ENCODE results near the gene CCDC141.

The CCDC141 gene

DNA sequence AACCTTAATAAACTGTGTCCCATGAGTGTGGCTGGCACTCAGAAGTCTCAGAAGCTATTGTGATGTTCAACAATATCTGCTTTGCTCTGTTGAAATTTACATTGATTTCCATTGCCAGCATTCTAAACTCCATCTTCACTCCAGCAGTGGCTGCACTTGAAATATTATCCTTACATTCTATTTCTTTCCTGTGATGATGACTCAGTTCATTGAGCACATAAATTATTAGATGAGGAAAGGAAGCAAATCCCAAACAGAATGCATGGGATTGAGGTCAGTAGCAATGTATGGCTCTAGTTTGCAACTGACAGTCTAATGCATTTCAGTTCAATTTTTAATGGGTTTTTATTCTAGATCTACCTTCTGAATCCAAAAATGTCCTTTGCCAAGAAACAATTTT, 150.3 kb downstream of the CCDC141 start:
- no peak for DNase-seq

DNA sequence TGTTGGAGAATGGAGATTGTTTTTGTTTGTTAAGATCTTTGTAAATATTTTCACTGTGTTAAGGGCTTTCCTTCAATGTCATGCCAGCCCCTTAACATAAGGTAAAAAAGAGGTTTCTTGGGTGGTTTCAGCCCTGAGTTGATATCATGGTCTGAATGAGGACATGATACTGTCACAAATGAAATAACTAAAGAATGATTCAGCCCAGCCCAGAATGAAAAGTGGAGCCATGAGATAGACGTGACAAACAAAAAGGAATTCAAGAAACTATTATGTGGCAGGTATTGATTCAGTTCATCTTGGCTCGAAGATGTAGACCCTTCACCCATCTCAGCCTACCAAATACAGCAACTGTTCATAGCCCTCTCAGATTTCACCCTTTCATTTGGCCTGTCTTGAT, 154.1 kb downstream of the CCDC141 start:
- no peak for DNase-seq

DNA sequence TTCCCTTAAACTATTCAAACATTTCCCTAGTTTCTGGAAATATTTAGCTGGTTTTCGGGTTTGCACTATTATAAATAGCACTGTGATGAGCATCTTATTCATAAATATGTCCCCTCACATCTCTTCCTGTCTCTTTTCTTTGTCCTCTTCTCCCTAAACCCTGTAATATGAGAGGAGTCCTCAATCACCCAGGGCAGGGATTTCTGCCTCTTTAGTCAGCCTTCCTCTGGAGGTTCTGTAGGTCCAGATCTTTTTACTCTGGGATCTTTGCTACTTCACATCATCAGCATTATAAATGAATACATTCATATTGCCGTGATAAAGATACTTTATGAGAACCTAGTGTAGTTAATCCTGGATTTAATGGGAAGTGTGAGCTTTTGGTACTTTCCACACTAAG, 154.8 kb downstream of the CCDC141 start:
- no peak for DNase-seq

DNA sequence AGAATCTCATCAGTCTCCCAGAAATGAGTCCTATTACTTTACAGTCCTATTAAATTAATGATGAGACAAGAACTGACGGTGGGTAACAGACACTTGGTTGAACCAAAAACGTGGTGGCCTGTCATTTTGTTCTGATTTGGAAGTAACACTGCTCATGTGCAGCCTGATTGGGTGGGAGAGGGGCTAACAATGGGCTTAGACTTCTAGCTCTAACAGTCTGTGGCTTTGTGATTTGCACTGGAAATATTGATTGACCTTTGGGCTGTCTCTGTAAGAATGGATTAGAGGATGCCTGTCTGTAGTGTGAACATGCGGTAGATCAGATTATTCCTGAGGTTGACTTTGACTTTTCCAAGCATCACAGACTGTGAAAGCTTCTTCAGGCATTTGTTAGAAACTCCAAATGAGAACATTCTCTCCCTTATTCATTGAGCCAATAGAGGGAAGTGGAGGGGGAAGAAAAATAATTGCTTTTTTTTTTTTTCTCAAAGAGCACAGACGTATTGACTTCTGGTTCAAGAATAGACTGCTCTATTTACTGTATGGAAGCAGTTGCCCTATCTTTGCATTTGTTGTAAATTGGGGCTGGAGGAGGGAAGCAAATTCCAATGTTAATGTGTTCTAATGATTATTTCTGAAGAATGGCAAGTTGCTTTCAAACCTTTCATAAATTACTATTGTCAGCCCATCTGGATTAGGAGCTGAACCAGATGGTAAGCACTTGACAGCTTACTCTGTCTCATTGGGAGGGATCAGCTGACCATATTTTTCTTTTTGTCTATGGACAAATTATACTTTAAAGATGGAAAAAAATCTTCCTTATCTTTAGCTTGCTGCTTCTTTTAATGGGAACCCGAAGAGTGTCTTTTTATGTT, 156.9 kb downstream of the CCDC141 start:
- no peak for DNase-seq

DNA sequence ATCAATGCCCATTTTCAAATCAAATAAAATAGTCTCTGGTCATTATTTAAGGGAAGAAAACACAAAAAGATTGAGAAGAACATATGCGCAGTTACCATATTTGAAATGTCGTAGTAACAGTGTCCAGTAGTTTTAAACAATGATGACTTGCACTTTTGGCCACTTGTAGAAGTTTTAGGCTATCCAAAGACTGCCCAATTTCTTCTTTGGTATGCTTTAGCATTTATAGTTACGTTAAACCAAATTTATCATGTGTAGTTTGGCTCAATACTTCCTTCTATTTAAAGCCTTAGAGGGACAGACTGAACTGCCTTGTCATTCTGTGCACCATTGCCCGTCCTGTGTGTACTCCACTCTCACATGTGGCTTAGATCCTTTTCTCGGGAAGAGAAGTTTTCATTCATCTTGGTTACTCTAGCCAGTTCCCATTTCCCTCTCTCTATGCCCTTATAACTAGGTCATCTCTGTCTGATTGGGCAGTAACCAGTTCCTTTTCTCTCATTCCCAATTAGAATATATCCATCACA, 157.9 kb downstream of the CCDC141 start:
- DNase-seq, result no peak

DNA sequence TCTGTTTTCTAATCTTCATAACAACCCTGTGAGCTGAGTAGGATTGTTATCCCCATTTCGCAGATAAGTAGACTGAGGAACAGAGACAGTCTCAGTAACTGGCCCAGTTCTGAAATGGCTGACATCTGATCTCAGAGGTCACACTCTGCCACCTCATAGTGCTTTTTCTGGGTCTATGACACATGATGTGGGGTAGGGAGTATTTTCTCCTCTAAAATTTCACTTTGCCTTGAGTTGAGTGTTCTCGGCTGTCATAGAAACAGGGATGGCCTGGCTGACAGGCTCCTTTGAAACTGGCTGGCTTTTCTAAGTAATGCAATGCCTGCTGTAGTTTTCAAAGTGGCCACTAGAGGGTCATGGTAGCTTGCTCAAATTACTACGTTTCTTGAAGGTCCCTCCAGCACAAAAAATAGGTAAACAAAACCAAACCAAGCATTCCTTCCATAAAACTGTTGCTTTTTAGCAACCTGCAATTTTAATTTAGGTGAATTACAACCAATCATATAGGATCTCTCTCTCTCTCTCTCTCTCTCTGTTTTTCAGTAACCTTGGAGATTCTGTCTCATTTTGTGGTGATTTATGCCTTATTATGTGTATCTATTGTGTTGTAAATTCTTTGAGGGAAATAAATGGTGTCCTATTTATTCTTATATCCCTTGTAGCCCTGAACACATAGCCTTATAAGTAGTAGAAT, 158.5 kb downstream of the CCDC141 start:
- peak; percentile 55 for DNase-seq

DNA sequence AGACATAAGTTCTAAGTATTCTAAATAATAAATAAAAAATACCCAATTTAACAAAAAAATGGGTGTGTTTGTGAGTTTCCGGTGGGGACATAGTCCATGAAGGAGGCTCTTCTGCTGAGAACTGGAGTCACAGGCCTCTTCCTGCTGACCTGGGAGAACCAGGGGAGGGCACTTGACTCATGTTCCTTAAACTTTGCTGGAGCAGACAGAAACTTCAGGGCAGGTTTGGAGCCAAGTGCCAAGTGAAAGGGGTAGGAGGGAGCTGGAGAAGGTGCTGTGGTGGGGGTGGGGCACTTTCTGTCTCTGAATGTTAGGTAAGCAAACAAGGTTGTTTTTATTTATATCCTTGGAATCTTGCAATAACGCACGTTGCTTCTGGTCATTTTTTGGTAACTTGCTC, 163.9 kb downstream of the CCDC141 start:
- DNase-seq, result no peak

DNA sequence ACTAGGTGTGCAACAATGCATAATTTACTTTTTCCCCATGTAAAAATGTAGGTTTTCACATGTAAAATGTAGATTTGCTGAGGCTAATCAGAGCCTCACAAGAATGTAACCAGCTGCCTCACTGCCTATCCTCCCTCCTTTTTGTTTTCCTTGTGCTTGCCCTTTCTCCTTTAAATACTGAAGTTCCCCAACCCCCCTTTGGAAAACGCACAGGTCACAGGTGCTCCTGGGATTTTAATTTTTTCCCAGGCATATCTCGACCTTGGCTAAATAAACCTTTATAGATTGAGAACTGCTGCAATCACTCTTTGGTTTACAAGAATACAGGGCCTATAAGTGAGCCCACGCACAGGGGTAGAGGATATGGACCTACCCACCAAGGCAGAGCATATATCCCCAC, 165.5 kb downstream of the CCDC141 start:
- no peak for DNase-seq

DNA sequence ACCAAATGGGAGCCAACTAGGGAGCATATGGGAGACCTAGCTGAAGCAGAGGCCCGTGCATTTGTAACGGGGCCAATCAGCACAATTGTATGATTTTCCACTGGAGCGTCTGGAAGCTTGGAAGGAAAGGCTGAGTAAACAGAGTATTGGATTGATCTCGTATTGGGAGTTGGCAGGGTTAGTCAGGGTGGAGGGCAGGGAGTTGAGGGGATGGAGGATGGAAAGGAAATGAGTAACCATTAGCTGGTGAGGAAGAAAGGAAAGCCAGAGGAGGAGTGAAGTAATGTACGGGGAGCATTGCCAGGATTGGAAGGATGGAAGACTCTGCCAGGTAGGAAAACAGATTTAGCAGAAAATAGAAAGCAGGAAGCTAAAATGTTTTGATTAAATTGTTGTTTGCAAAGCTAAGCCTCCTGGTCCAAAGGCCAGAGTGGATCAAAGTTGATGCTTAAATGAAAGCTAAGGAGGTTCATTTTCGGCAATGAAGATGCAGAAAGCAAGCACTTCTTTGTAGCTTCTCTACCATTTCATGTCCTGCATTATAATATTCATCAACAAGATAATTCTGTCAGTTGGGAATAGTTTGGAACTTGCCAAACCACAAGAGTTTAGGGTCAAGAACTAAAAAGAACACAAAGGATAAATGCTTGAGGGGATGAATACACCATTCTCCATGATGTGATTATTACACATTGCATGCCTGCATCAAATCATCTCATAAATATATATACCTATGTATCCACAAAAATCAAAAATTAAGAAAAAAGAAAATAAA, 167.1 kb downstream of the CCDC141 start:
- DNase-seq, result no peak

DNA sequence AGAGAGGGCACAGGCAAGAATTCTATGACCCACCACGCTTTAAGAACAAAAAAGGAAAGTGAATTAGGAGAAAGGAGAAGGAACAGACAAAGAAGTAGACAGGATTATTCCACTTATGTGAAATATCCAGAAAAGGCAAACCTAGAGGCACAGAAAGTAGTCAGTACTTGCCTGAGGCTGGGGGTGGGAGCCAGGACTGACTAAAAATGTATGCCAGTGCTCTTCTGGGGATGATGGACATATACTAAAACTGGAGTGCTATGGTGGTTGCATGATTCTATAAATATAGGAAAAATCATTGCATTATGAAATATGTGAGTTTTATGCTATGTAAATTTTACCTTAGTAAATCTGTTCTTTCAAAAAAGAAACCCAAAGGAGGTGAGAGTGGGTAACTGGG, 168.9 kb downstream of the CCDC141 start:
- DNase-seq, result no peak

DNA sequence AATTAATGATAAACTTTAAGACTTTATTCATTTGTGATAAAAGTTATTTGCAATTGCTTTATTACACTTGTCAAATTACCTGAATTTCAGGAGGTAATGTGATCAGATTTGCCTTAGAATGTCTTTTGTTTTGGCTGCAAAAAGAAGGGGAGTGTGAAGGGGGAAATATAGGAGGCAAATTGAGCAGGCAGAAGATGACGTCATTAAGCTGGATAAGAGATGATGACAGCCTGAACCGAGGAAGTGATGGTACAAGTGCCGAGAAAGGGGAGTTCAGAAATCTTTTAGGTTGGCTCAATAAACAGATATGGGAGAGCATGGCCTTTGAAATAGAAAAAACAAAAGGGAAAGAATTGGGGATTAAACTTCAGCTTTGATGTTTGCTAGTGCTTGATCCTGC, 169.7 kb downstream of the CCDC141 start:
- no peak for DNase-seq

DNA sequence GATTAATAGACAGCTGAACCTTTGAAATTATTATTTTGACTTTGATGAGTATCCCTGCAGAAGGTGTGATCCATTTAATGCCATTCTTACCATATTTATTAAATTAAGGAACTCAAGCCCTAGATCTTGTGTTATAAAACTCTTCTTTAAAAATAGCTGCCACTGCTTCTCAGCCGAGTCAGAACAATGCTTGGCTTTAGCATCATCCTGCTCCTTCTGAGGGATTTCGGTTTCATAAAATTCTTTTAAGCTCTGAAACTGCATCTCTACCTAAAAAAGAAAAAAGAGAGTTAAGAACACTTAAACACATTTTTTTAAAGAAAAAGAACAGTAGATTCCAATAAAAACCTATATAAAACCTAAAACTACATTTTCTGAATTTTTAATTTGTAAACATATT, 172.1 kb downstream of the CCDC141 start:
- DNase-seq, result no peak

DNA sequence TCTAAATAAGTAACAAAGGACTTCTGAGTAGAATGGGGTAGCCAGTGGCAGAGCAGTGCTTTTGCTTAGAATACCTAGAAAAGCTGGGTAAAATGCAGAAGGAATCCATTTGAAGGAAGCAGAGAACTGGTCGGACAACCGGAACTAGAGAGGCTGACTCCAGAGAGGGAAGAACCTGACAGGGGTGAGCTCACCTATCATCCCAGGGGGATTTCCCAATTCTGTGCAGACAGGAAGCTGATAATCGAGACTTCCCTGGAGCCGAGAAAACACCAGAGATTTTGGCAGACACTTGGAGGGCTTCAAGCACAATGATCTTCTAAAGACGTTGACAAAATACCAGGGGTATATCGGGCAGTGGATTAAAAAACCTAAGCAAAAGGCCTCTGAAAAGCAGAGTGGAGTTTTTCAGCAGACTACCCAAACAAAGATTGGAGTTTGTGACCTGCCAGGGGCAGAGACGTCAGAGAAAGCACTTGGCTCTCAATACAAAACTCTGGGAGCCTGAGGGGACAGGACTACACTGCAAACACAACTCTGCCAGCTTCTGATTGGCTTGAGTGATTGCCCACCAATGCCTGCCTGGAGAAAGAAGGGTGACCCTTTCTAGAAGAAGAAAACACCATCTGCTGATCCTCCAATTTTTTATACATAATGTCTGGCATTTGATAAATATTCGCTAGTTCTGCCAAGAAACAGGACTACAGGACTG, 175.3 kb downstream of the CCDC141 start:
- DNase-seq, result no peak

DNA sequence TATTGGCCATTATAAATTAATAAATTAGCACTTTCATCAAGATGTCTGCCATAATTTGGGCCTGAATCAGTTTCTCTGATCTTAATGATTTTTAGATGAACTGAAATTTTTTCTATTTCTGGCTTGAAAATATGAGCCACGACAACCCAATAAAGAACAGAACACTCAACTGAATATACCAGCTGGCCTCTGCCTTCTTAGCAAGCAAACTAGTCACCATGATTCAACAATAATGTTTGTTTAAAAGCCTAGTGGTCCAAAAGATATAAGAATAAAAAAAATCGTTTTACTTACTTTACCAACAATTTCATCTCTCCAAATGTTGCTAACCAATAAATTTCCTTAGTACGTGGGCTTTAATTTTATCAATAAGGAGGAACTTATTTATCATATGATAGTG, 176.0 kb downstream of the CCDC141 start:
- no peak for DNase-seq

DNA sequence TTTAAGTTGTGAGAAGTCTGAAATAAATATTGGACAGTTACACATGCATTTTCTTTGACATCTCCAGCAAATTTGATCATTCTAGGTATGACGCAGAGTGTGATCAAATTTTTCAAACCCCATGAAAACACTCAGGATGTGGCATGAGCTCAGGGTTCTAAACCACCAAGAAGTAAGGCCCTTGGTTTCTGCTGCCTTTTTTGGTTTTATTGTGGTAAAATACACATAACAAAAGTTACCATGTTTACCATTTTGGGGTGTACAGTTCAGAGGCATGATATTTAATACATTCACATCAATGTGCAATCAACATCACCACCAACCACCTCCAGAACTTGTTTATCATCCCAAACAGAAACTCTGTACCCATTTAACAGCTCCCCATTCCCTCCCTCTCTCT, 178.4 kb downstream of the CCDC141 start:
- no peak for DNase-seq

DNA sequence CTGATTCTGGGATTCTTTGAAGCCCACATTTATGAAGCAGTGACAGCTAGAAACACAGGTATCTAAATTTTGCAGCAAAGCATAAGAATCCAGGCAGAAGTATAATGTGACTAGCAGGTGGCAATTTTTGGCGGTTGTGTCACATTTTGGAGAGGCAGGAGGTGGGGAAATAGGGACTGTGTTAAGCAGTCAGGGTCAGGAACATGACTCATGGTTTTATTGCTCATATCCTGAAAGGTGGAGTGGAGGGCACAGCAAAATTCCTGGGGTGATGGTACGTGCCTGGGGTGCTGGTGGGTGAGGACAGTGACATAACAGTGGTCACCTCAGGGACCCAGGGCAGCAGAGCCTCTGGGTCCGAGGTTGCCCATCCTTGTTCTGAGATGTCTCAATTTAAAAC, 179.2 kb downstream of the CCDC141 start:
- DNase-seq, result no peak

DNA sequence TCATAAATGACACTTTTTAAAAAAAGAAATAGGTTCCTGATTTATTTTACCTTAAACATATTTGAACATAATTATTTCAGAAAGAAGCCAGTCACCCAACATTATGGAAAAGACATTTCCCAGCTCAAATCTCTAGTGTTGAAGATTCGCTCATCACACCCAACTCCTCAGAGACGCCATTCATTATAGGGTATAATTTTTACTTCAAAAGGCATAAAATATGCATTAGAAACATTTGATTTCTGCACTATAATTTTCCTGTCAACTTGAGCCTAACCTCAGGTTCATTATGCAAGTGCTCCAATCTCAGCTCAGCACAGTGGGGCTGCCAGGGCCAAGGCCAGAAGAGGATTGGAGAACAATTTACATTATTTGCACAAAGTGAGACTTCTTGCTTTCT, 183.9 kb downstream of the CCDC141 start:
- no peak for DNase-seq

DNA sequence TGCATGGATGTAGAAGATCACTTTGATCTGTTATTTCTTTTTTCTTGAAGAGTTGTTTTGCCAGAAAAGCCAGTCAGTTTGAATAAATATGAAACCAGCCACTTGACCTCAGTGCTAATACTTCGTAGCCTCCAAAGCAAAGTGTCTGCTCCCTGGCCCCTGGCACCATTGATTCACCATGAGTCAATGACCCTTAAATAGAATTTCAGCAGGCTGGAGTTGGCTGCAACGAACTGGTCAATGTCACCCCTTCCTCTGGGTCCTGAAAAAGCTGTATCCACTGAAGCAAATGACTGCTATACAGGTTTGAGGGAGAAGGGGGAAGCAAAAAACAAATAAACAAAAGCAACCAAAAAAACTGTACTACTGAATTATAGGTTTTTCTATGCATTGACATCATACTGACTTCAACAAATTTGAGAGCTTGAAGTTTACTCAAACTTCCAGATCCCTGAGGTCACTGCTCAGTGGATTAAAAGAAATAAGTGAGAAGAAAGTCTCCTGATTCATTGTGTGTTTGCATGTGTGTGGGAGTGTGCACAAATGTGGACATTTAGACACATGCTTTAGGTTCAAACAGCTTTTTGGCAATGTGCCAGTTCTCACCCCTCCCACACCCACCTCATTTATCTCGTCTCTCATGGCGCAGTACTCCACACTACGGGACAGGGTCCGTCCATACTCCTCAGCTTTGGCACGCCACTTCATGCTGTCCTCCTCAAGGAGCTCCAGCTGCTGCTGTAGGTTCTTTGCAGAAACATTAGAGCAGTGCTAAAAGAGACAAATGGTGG, 184.6 kb downstream of the CCDC141 start:
- no peak for DNase-seq

DNA sequence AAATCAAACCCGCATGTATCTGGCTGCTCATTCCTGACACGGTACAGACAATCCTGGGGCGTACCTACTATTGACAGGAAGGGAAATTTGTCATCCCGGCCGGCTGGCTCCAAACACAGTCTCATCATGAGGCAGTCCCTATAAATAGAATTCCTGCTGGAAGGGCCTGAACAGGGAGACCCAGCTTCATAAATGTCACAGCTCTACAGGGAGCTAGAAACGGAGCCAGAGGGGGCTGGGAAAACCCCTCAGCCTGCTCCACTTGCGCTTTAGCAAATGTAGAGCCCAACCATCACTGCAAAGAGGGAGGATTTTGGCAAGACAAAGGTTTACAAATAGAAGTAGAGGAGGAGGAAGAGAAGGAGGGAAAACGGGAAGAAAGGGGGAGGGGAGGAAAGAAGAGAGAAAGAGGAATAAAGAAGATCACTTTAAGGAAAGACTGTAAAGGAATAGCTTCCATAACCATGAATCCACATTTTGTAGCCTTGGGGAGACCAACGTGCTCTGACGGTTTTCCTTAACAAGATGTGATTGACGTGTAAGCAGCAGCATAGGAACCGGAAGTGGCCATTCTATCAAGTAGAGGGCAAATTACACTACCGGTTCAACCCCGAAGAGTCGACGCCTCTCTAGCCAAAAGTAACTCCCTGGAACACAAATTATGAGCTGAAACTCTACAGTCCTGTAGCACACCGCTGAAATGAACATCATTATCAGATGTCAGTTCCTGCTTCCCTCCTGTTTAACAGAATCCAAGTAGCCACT, 185.9 kb downstream of the CCDC141 start:
- no peak for DNase-seq

DNA sequence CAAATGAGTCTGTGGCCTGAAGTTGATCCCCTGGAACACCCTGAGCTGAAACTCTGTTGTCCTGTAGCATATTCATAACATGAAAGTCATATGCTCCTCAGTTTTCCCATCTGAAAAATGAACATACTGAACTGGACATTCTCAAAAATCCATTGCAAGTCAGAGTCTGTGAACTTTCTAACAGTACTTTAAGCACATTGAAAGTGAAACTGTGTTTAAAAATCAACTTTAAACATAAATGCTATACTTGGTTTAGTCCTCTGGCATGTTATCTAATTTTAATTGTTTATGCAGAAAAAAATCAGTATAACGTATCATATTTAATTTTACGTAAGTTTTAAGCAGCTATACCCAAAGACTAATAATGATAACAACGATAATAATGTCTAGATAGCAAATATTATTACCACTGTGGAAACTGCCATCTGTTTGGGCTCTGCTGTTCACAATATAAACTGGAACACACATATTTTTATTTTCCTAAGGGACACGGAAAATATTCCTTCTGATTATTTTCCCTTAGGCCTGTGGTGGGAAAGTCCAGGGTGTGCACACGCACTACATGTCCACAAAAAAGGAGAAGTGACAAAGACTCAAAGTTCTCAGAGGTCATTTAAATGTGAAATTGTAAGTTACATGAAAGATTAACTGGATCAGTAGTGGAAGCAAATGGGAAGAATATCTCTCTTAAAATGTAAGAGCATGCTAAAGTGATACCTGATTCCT, 186.6 kb downstream of the CCDC141 start:
- DNase-seq, result no peak

Data from activated naive CD4-positive, alpha-beta T cell treated with anti-CD3 and anti-CD28 coated beads, Interleukin-2, amount 50 U/mL, for 16 hours (primary cell).